Left ventricle myocardium superior (tissue), 1 donor: Measurements from ENCODE around the gene LTA. TPM values are rescaled to one million over a fixed set of nuclear protein-coding genes. Genes with fewer than 3 reads are reported as not detected.
A peak's percentile ranks its signal among the peaks of the same experiment; 100 is the strongest.

ENCODE experiments used
- ATAC-seq: fragments of 200-7000 bp; cut with Tn5 transposase; one replicate; pipeline ENCODE4 v1.9.1; 2020; ENCODE audit warnings: mild to moderate bottlenecking, moderate library complexity
- DNase-seq: peaks from one replicate; pipeline ENCODE4 v3.0.0-alpha.2; 2020
- intact Hi-C: fragments of 100-400 bp; cut with micrococcal nuclease; formaldehyde crosslinking; loops from one replicate; pipeline ENCODE4 v1.11.0; 2022
- total RNA-seq: library from RNA; stranded (reverse); fragmentation: NEBNext Ultra II Directional; extraction: Animal tissue kit (Norgen Biotek cat#: 25700); gene quantifications from one replicate; pipeline ENCODE4 v1.2.1, GENCODE V29; 2021
- donor health status: DM: no; HTN: yes; CAD: no; lungs with severe emphysema.

Gene LTA
- total RNA-seq, 1 donor from 2014 or later: not detected

GRCh38 chr6:31560697-31561058 is 11.4 kb upstream of the LTA start:
- DNase-seq (no peak), ATAC-seq (no peak)
- intact Hi-C loops: no loop called here

GRCh38 chr6:31567531-31568370 is 4.3 kb upstream of the LTA start:
- DNase-seq (no peak), ATAC-seq (no peak)
- intact Hi-C loops: no loop called here

- intact Hi-C loops: no loop called here
- ATAC-seq: peak; percentile 48
- DNase-seq: no peak
These were observed 3.5 kb upstream of the LTA start for GRCh38 chr6:31568537-31568961.

- DNase-seq (no peak), ATAC-seq (no peak)
- intact Hi-C loops: no loop called here
These were observed 2.1 kb upstream of the LTA start for GRCh38 chr6:31569861-31570536.

GRCh38 chr6:31573239-31574105 is 1.4 kb downstream of the LTA start:
- ATAC-seq (no peak), DNase-seq (no peak)
- intact Hi-C loops: no loop called here

- intact Hi-C loops: no loop called here
- ATAC-seq: no peak
These were observed 2.3 kb downstream of the LTA start for GRCh38 chr6:31574106-31575061.

GRCh38 chr6:31575335-31575901 is 3.3 kb downstream of the LTA start, which contains the start of gene TNF:
TNF (plus strand) TSS chr6:31575565; CDS start chr6:31575742, 177 bp downstream.
- ATAC-seq (peak; percentile 69), DNase-seq (peak; percentile 57)
- intact Hi-C loops: no loop called here

More at GRCh38 chr6:31574106-31575061, 2.3 kb downstream of the LTA start:
- no peak for DNase-seq

- DNase-seq (no peak), ATAC-seq (no peak)
- intact Hi-C loops: no loop called here
These were observed 4.0 kb downstream of the LTA start for GRCh38 chr6:31575952-31576685.

GRCh38 chr6:31576897-31577578 is 4.9 kb downstream of the LTA start:
- intact Hi-C loops: no loop called here
- ATAC-seq (no peak), DNase-seq (no peak)

GRCh38 chr6:31577579-31577966 is 5.5 kb downstream of the LTA start:
- intact Hi-C loops: no loop called here
- DNase-seq (no peak), ATAC-seq (no peak)

GRCh38 chr6:31578184-31579118 is 6.4 kb downstream of the LTA start:
- DNase-seq (no peak), ATAC-seq (no peak)
- intact Hi-C loops: no loop called here

- intact Hi-C loops: no loop called here
- DNase-seq: no peak
- no peak for ATAC-seq
These were observed 7.0 kb downstream of the LTA start for GRCh38 chr6:31579119-31579505.

- DNase-seq (no peak), ATAC-seq (no peak)
- intact Hi-C loops: no loop called here
These were observed 7.7 kb downstream of the LTA start for GRCh38 chr6:31579546-31580437.

- no peak for DNase-seq
These were observed 8.3 kb downstream of the LTA start for GRCh38 chr6:31580438-31580740.

GRCh38 chr6:31580807-31581433 is 8.8 kb downstream of the LTA start:
- ATAC-seq (peak; percentile 99), DNase-seq (peak; percentile 96)
- intact Hi-C loops: no loop called here

More at GRCh38 chr6:31580438-31580740, 8.3 kb downstream of the LTA start:
- intact Hi-C loops: no loop called here
- ATAC-seq: no peak
